ENCODE results near the gene DHPS.

Gene DHPS

DNA sequence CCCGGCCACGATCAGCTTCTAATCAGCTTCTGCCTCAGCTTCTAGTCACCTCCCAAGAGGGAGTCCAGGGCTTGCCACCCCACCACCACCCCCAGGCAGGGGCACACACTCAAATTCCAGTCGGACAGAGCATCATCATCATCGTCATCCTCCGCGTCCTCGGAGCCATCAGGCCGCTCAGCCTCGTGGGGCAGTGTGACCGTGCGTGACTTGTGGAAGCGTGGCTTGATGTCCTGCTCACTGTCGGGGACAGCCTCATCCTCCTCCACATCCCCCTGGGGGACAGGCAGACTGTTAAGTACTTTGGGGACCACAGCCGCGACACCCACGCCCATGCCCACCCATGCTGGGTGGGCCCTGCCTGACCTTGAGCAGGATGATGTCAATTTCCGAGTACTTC, 29.5 kb upstream of the DHPS start:
- no peak for DNase-seq (ENCODE audit: low read depth in 1 of 2, low spot score in 1 of 2)
- no peak overlapping the region for H3K4me3 ChIP-seq (replicated peaks; ENCODE audit: insufficient read depth, low read length)
- TF ChIP-seq SPI1 (IDR thresholded peaks at IDR 0.05; ENCODE audit: borderline replicate concordance, low read depth) = no peak
- H3K27ac ChIP-seq (replicated peaks) = no peak overlapping the region
- H3K27me3 ChIP-seq (ENCODE audit: insufficient read depth, poor library complexity, severe bottlenecking) = no peaks in the 10 kb centered on the region

DNA sequence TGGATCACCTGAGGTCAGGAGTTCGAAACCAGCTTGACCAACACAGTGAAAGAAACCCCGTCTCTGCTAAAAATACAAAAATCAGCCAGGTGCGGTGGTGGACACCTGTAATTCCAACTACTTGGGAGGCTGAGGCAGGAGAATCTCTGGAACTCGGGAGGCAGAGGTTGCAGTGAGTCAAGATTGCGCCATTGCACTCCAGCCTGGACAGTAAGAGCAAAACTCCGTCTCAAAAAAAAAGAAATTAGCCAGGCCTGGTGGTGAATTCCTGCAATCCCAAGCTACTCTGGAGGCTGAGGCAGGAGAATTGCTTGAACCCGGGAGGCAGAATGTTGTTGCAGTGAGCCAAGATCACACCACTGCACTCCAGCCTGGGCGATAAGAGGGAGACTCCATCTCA, 27.0 kb upstream of the DHPS start:
- TF ChIP-seq POLR2AphosphoS5 (IDR thresholded peaks at IDR 0.05; ENCODE audit: low read depth) (no peak), SPI1 (IDR thresholded peaks at IDR 0.05; ENCODE audit: borderline replicate concordance, low read depth) (no peak), GABPA (IDR thresholded peaks at IDR 0.05; ENCODE audit: low read depth) (no peak)
- TF ChIP-seq, protein P1, sequence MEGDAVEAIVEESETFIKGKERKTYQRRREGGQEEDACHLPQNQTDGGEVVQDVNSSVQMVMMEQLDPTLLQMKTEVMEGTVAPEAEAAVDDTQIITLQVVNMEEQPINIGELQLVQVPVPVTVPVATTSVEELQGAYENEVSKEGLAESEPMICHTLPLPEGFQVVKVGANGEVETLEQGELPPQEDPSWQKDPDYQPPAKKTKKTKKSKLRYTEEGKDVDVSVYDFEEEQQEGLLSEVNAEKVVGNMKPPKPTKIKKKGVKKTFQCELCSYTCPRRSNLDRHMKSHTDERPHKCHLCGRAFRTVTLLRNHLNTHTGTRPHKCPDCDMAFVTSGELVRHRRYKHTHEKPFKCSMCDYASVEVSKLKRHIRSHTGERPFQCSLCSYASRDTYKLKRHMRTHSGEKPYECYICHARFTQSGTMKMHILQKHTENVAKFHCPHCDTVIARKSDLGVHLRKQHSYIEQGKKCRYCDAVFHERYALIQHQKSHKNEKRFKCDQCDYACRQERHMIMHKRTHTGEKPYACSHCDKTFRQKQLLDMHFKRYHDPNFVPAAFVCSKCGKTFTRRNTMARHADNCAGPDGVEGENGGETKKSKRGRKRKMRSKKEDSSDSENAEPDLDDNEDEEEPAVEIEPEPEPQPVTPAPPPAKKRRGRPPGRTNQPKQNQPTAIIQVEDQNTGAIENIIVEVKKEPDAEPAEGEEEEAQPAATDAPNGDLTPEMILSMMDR (IDR thresholded peaks at IDR 0.05; ENCODE audit: insufficient read depth, low read length) = no peak
- TF ChIP-seq, protein P2, sequence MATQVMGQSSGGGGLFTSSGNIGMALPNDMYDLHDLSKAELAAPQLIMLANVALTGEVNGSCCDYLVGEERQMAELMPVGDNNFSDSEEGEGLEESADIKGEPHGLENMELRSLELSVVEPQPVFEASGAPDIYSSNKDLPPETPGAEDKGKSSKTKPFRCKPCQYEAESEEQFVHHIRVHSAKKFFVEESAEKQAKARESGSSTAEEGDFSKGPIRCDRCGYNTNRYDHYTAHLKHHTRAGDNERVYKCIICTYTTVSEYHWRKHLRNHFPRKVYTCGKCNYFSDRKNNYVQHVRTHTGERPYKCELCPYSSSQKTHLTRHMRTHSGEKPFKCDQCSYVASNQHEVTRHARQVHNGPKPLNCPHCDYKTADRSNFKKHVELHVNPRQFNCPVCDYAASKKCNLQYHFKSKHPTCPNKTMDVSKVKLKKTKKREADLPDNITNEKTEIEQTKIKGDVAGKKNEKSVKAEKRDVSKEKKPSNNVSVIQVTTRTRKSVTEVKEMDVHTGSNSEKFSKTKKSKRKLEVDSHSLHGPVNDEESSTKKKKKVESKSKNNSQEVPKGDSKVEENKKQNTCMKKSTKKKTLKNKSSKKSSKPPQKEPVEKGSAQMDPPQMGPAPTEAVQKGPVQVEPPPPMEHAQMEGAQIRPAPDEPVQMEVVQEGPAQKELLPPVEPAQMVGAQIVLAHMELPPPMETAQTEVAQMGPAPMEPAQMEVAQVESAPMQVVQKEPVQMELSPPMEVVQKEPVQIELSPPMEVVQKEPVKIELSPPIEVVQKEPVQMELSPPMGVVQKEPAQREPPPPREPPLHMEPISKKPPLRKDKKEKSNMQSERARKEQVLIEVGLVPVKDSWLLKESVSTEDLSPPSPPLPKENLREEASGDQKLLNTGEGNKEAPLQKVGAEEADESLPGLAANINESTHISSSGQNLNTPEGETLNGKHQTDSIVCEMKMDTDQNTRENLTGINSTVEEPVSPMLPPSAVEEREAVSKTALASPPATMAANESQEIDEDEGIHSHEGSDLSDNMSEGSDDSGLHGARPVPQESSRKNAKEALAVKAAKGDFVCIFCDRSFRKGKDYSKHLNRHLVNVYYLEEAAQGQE (IDR thresholded peaks at IDR 0.05; ENCODE audit: insufficient replicate concordance, low read depth) = no peak
- no peaks in the 10 kb centered on the region for H3K27me3 ChIP-seq (ENCODE audit: insufficient read depth, poor library complexity, severe bottlenecking)
- DNase-seq (ENCODE audit: low read depth in 1 of 2, low spot score in 1 of 2) = no peak

DNA sequence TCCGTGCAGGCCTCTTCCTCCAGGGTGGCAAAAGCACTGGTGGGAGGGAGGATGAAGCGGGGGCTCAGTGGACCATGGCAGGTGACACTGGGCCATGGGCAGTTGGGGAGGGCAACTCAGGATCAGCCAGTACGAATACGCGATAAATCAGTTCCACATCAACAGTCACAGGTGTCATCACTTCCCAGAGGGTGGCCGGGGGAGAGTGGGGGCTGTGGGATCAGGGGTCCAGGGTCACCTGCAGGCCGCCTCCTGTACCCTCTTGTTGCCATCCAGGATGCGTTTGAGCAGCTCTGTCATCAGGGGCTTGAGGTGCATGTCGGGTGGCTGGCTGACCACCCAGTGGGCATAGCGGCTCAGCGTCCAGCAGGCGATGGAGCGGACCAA, 24.6 kb upstream of the DHPS start:
- Histone ChIP-seq H3K27me3 (ENCODE audit: insufficient read depth, poor library complexity, severe bottlenecking) (no peaks in the 10 kb centered on the region), H3K4me3 (replicated peaks; ENCODE audit: insufficient read depth, low read length) (no peak overlapping the region), H3K27ac (replicated peaks) (no peak overlapping the region)
- TF ChIP-seq POLR2AphosphoS5 (IDR thresholded peaks at IDR 0.05; ENCODE audit: low read depth) = no peak
- TF ChIP-seq, protein P2 (IDR thresholded peaks at IDR 0.05; ENCODE audit: insufficient replicate concordance, low read depth) = no peak
- TF ChIP-seq, protein P1 (IDR thresholded peaks at IDR 0.05; ENCODE audit: insufficient read depth, low read length) = no peak
- TF ChIP-seq SPI1 (IDR thresholded peaks at IDR 0.05; ENCODE audit: borderline replicate concordance, low read depth) = no peak
- DNase-seq (ENCODE audit: low read depth in 1 of 2, low spot score in 1 of 2) = no peak

More for the DNA sequence above, 27.0 kb upstream of the DHPS start:
- Histone ChIP-seq H3K4me3 (replicated peaks; ENCODE audit: insufficient read depth, low read length) (no peak overlapping the region), H3K27ac (replicated peaks) (no peak overlapping the region)

DNA sequence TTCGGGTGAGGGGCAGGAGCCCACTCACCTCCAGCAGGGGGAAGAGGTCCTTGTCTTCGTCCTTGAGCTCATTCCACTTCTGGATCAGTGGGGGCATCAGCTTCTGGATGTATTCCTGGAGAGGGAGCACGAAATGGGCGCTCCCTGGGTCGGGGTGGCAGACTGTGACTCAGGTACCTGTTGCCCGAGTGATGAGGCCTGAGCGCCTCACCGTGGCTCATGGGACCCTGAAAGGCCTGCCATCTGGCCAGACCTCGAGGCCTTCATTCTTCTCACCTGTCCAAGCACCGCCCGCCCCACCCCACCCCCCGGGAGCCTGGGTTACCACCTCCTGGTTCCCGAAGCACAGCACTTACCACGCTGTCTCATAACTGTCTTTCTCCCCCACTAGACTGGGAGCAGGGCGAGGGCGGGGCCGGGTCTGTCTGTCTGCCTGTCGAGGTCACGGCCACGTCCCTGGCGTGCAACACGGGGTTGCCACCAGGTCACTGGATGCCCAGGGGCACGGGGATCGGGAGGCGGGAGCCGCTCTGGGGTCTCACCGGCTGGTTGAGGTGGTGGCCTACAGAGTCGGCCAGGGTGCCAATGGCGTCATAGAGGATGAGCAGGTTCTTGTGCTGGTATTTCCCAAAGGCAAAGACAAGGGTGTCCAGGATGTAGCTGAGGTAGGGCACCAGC, 24.1 kb upstream of the DHPS start:
- no peak overlapping the region for H3K4me3 ChIP-seq (replicated peaks; ENCODE audit: insufficient read depth, low read length)
- DNase-seq (ENCODE audit: low read depth in 1 of 2, low spot score in 1 of 2) = no peak
- TF ChIP-seq GABPA (IDR thresholded peaks at IDR 0.05; ENCODE audit: low read depth) = no peak
- no peak for TF ChIP-seq SPI1 (IDR thresholded peaks at IDR 0.05; ENCODE audit: borderline replicate concordance, low read depth)
- TF ChIP-seq, protein P2 (IDR thresholded peaks at IDR 0.05; ENCODE audit: insufficient replicate concordance, low read depth) = no peak
- TF ChIP-seq, protein P1 (IDR thresholded peaks at IDR 0.05; ENCODE audit: insufficient read depth, low read length) = no peak
- no peak for TF ChIP-seq POLR2AphosphoS5 (IDR thresholded peaks at IDR 0.05; ENCODE audit: low read depth)
- H3K27me3 ChIP-seq (ENCODE audit: insufficient read depth, poor library complexity, severe bottlenecking) = no peaks in the 10 kb centered on the region
- H3K27ac ChIP-seq (replicated peaks) = no peak overlapping the region
